Kidney epithelial cell (primary cell): ENCODE data around the gene MACROD2. TPM values are rescaled to one million over a fixed set of nuclear protein-coding genes. Genes with fewer than 3 reads are reported as not detected.
"Not testable (repeated sequence)": the region's sequence is repeated elsewhere in the genome, so short reads cannot be mapped to it uniquely, and the experiment has no call there.

ENCODE experiments used
- DNase-seq: peaks from one replicate; pipeline ENCODE4 v3.0.0-alpha.2; 2010; ENCODE audit warnings: low read depth
- H3K27me3 ChIP-seq: 2 replicates; pipeline ENCODE4 v1.6.0; 2011; ENCODE audit warnings: low read length; ENCODE audit not compliant: control insufficient read depth, insufficient read depth
- H3K36me3 ChIP-seq: 2 replicates; pipeline ENCODE4 v1.5.1; 2011; ENCODE audit warnings: low read length; ENCODE audit not compliant: control insufficient read depth, insufficient read depth
- H3K4me3 ChIP-seq: 2 replicates; pipeline ENCODE4 v1.5.1; 2011; ENCODE audit warnings: low read depth, mild to moderate bottlenecking, control low read depth, low read length
- CTCF ChIP-seq: IDR thresholded peaks from 2 replicates; pipeline ENCODE4 v1.5.1; 2011; ENCODE audit warnings: mild to moderate bottlenecking, moderate library complexity, low read length, control low read depth, inconsistent platforms; ENCODE audit not compliant: insufficient read depth, poor library complexity, severe bottlenecking
- total RNA-seq: library from RNA; depleted of rRNA; stranded (reverse); fragments of >200 nt; gene quantifications from 2 replicates; pipeline ENCODE4 v1.2.3, GENCODE V29; 2015

Gene MACROD2
- total RNA-seq, 1 donor from 2014 or later: 0.79 TPM

DNA sequence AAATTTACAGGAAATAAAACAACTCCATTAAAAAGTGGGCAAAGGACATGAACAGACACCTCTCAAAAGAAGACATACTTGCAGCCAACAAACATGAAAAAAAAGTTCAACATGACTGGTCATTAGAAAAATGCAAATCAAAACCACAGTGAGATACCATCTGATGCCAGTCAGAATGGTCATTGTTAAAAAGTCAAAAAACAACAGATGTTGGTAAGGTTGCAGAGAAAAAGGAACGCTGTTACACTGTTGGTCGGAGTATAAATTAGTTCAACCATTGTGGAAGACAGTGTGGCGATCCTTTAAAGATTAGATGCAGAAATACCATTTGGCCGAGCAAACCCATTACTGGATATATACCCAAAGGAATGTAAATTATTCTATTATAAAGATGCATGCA lies 1200.1 kb downstream of the MACROD2 start:
- H3K27me3 ChIP-seq: no peaks in the 10 kb centered on the region
- no peak for DNase-seq

DNA sequence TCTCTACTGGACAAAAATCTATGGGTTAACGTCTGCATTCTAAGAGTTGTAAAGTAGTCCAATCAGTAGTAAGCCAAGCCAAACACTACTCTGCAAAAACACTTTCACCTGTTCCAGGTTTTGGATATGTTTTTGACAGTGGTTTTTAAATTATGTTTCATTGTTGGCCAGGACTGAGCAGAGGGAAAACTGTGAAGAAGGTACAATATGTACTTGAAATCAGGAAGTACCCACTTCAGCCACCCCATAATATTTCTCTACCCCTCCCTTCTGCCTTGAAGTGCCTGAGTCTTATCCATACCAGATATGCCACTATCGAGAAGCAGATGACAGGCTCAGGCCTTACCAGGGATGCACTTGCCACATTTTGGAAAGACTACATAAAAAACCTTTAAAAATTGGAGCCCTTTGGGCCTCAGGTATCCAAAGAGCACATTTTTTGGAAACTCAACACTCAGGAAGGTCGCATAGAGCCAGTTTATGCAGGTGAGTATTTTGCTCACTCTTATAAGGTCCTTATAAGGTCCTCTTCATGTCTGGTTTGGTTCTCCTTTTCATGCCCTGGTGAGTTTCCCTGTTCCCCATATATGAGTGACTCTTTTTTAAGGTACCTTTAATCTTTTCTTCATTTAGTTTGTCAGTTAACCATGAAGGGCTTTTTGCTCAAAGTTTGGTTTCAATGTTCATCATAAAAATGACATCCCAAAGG lies 1201.4 kb downstream of the MACROD2 start:
- no peaks in the 10 kb centered on the region for H3K36me3 ChIP-seq

More for the DNA sequence above, 1200.1 kb downstream of the MACROD2 start:
- no peaks in the 10 kb centered on the region for H3K36me3 ChIP-seq
- H3K4me3 ChIP-seq: no peak overlapping the region
- no peak for TF ChIP-seq CTCF

DNA sequence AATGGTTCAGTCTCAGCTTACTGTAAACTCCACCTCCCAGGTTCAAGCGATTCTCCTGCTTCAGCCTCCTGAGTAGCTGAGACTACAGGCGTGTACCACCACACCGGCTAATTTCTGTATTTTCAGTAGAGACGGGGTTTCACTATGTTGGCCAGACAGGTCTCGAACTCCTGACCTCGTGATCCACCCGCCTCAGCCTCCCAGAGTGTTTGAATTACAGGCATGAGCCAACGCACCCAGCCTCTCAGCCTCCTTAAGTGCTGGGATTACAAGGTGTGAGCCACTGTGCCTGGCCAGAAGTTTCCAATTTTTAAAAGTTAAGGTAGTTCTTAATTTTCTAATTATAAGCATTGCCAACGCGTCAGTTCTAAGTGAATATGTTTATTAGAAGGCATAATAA lies 1202.7 kb downstream of the MACROD2 start:
- H3K4me3 ChIP-seq, H3K27me3 ChIP-seq, H3K36me3 ChIP-seq, DNase-seq: not testable (repeated sequence)

More for the DNA sequence above, 1201.4 kb downstream of the MACROD2 start:
- Histone ChIP-seq H3K4me3 (no peak overlapping the region), H3K27me3 (no peaks in the 10 kb centered on the region)
- no peak for TF ChIP-seq CTCF
- no peak for DNase-seq

DNA sequence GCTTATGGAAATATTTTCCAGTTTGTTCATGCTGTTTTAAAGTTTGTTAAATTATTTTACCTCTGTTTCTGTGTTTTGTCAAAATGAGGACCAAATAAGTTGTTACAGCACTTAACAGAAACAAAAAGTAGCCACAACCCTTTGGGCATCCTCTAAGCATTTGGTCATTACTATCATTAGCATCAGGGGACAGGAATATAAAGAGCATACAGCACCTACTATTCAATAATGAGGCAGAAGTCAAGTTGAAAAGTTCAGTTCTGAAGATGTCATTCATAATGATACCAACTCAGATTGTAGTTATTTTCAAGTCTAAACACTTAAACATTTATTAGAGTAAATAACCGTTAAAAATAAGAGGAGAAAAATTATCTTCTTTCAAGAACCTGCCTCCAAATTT lies 1204.4 kb downstream of the MACROD2 start:
- Histone ChIP-seq H3K36me3 (no peaks in the 10 kb centered on the region), H3K4me3 (no peak overlapping the region), H3K27me3 (no peaks in the 10 kb centered on the region)
- DNase-seq: no peak
- TF ChIP-seq CTCF: no peak

DNA sequence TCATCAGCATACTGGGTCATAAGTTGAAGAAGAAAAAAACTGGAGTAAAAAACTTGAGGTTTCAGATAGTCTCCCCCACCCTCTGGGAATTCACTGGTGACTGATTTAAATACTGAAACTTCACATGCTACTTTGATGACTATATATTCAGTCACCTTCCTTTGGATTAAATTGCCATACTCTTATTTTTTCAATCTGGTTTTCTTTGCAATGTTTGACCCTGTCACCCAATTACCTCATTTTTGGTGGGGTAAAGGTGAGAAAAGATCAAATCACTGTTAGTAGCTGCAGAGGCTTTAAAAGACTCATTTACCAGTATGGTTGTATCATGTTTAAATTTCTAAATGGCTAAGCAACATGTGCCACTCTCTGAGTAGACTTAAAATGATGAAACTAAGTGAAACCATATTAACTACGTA lies 1204.8 kb downstream of the MACROD2 start:
- no peak for DNase-seq
- H3K36me3 ChIP-seq: no peaks in the 10 kb centered on the region
- no peaks in the 10 kb centered on the region for H3K27me3 ChIP-seq
- TF ChIP-seq CTCF: no peak
- H3K4me3 ChIP-seq: no peak overlapping the region

DNA sequence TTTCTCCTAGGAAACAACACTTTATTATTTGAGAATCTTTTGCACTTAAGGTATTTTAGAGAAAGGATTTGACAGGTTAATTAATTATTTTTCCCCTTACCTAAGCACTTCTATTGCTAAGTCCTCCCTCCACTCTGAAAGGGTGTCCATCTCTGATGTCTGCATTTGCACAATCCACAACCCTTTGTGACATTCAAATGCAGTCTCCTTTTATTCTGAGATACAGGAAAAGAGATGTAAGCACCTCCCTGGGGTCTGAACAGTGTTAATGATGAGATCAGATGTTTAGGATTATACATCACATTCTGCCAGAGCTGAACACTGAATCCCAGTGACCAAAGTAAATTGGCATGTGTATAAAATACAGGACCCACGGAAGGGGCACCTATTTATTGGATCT lies 1206.3 kb downstream of the MACROD2 start:
- no peak for TF ChIP-seq CTCF
- Histone ChIP-seq H3K4me3 (no peak overlapping the region), H3K36me3 (no peaks in the 10 kb centered on the region), H3K27me3 (no peaks in the 10 kb centered on the region)
- DNase-seq: no peak
